HG02870 (cell line): Measurements from ENCODE around the gene GPBP1.

Experiments used
- ATAC-seq: cut with Tn5 transposase; IDR thresholded peaks from one replicate; pipeline ENCODE4 v1.9.1; 2021; ENCODE audit warnings: mild to moderate bottlenecking, moderate library complexity; ENCODE audit not compliant: unreplicated experiment

The GPBP1 gene

GRCh38 chr5:57209316-57210040 is 35.6 kb downstream of the GPBP1 start:
- ATAC-seq, result no peak

GRCh38 chr5:57210633-57211032 is 36.8 kb downstream of the GPBP1 start:
- no peak for ATAC-seq

DNA sequence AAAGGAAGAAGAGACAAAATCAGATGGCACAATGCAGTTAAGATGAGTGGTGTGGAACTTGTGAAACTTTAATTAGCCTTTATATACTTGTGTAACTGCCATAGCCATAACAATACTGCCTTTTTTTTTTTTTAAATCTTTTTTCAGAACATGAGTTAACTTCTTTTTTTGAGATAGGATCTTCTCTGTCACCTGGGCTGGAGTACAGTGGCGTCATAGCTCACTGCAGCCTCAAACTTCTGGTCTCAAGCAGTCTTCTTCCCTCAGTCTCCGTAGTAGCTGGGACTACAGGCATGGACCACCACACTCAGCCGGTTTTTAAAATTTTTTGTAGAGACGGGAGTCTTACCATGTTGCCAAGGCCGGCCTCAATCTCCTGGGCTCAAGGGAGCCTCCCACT is 37.2 kb downstream of the GPBP1 start:
- no peak for ATAC-seq

DNA sequence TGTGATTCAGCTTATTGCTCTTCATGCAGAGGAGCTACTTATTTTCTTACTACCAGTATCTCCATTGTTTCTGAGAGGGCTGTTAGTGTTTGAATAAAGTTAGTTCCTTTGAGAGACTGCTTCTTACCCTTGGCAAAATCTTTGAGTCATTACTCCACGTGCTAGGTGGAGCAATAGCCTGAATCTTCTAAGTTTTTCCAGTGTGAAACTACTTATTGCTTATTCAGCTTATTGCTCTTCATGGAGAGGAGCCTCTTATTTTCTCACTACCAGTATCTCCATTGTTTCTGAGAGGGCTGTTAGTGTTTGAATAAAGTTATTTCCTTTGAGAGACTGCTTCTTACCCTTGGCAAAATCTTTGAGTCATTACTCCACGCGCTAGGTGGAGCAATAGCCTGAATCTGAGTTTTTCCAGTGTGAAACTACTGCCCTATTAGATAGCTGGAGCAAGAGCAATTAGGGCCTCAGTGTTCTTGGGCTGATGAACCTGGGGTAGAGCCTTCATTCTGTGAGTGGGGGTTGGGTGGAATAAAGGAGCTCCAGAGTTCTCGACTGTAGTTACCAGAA is 41.9 kb downstream of the GPBP1 start:
- ATAC-seq, result no peak

DNA sequence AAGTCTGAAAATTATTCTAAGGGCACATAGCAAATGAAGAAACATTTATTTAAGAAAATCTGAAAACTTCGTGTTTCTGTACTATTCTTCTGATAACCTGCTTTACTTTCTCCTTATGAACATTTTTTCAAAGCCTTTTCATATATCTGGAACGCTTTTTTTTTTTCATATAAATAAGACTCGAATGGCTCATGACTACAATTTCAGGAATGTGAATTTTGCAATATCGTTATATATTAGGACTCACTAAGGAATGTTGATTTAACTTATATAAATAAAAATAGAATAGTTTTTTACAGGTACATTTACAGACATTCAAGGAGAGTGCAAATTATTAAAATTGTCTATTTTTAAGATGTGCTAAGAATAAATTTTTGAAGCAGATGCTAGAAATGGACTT is 42.9 kb downstream of the GPBP1 start:
- ATAC-seq, result no peak

GRCh38 chr5:57219386-57219785 is 45.5 kb downstream of the GPBP1 start:
- ATAC-seq, result no peak

GRCh38 chr5:57221049-57221568 is 47.2 kb downstream of the GPBP1 start:
- no peak for ATAC-seq

DNA sequence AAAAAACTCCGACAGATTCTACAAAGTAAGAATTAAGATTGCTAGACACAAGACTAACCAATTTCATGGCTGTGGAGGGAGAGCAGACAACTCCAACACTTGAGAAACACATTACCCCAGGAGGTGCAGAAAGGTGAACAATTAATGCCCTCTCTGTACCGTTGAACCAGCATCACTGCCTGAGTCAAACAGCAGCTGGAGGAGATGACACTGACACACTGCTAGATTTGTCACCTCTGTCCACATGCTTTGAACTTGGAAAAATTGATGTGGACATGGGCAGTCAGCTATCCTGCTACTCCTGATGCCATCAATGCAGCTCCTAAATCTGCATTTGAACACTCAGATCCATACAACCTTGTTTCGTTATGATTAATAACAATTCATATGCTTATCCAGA is 51.7 kb downstream of the GPBP1 start:
- ATAC-seq, result no peak

DNA sequence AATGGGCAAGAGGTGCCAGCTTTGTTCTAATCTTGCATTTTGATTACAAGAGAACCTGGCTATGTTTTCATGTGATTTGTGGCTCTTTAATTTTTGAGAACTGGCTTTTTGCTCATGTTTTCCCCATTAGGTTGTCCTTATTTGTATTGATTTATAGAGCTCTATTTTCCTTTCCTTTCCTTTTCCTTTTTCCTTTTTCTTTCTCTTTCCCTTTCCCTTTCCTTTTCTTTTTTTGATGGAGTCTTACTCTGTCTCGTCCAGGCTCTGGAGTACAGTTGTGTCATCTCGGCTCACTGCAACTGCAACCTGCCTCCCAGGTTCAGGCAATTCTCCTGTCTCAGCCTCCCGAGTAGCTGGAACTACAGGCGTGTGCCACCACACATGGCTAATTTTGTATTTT is 55.5 kb downstream of the GPBP1 start:
- ATAC-seq, result no peak

- no peak for ATAC-seq
Observed at GRCh38 chr5:57231607-57232006, 57.7 kb downstream of the GPBP1 start.

- no peak for ATAC-seq
Observed at GRCh38 chr5:57232293-57233033, 58.6 kb downstream of the GPBP1 start.

DNA sequence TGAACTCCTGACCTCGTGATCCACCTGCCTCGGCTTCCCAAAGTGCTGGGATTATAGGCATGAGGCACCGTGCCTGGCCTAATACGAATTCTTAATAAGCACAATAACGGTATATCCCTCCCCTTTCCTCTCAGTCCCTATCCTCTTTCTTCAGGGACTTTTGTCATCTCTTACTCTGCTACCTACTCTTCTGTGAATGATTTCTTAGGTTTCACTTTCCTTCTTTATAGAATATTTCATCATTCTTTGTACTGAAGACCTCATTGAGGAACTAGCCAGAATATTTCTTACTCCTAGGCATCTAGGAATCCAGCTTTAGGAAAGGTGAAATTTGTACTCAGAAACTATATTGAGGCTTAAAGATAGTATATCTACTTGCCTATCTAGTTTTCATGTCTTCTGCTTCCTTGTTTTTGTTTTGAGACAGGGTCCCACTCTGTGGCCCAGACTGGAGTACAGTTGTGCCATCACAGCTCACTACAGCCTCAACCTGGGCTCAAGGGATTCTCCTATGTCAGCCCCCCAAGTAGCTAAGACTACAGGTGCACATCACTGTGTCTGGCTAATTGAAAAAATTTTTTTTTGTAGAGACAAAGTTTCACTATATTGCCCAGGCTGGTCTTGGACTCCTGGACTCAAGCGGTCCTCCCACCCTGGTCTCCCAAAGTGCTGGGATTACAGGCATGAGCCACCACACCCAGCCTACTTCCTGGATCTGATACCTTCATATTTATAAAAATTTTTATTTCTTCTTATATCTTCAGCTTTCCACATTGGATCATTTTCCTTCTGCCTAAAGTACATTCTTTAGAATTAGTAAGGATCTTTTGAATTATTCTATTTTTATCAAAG is 69.7 kb downstream of the GPBP1 start:
- no peak for ATAC-seq

GRCh38 chr5:57244331-57244730 is 70.5 kb downstream of the GPBP1 start:
- ATAC-seq, result no peak

DNA sequence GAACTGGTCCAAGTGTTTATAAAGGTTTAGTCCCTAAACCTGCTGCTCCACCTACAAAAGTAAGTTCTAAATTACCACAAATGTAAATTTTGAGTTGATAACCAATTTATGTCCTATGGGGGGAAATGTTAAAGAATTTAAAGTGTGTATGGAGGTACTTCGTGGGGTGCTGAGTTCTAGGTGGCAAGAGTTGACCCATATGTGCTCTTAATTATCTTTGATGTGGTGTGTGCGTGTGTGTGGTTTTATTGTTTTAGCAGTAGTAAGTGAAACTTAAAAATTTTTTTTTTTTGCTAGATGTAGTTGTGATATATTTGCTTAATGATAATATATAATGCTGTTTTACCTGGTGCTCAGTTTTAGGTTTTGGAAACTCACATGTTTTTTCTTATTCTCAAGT is 72.6 kb downstream of the GPBP1 start:
- ATAC-seq, result no peak

GRCh38 chr5:57247765-57248164 is 73.9 kb downstream of the GPBP1 start:
- no peak for ATAC-seq

DNA sequence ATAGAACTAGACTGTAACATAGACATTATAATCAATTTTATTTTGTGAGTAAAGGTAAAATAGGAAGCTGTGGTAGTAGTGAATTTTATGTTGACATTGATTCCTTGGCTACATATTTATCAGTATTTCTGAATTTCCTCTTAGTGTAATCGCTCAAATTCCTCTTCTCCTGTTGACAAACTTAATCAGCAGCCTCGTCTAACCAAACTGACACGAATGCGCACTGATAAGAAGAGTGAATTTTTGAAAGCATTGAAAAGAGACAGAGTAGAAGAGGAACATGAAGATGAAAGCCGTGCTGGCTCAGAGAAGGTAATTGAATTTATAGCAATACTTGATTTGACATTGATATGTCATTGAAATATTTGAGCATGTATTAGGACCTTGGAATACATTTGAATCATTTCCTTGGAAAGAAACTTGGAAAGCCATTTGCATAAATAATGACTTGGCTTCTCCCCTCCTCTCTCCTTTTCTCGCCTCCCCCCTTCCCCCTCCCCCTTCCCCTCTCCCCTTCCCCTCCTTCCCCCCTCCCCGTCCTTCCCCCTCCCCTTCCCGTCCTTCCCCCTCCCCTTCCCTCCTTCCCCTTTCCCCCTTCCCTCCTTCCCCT is 75.5 kb downstream of the GPBP1 start:
- ATAC-seq, result no peak

DNA sequence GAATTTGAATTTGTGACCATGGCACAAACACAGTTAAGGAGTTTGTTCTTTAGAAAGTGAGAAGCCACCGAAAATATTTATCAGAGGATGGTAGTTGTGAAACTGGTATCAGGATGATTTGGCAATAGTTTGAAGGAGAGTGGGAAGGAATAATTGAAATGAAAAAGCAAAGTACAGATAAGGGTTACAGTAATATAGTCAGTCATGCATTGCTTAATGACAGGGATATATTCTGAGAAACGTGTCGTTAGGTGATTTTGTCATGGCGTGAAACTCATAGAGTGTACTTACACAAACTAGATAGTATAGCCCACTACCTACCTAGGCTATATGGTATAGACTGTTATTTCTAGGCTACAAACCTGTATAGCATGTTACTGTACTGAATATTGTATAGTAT is 84.2 kb downstream of the GPBP1 start:
- no peak for ATAC-seq

DNA sequence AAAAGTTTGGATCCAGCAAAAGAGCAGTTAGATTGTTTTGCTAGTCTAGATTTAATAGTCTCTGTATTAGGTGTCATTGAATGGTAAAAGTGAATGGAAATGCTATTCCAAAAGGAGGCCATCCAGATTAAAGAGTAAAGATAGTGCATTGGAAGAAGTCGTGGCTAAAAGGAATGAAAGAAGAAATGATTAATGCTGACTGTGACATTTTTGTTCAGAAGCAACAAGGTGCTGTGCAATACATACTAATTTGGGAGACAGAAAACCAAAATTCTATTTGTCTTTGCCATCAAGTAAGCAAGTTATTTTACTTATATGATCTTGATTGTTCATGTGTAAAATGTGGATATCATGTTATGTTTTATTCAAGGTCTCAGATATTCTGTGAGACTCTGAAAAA is 85.1 kb downstream of the GPBP1 start:
- no peak for ATAC-seq

GRCh38 chr5:57259704-57260103 is 85.8 kb downstream of the GPBP1 start:
- no peak for ATAC-seq

GRCh38 chr5:57262541-57262940 is 88.7 kb downstream of the GPBP1 start:
- no peak for ATAC-seq

DNA sequence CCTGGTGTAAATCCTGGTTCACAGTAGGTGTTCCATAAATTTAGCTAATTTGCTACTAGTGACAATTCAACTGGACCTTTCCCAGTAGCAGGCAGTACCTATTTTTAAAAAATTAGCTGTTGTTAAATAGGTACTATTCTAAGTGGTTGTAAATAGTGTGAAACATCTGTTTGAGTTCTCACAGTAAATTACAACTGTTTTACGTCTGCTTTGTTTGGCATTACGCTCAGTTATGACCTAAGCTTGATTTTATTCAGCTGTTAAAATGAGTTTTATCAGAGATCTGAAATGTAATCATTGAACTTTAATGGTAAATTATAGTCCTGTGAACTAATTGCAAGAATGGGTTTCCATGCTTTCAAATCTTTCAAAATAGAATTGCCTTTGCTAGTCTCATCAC is 93.9 kb downstream of the GPBP1 start:
- no peak for ATAC-seq
